HCT116 (cell line): ENCODE data around the gene OBSCN. TPM values are rescaled to one million over a fixed set of nuclear protein-coding genes. Genes with fewer than 3 reads are reported as not detected.

Experiments used
- ATAC-seq: fragments of 200-7000 bp; cut with Tn5 transposase; 2 replicates; pipeline ENCODE4 v1.9.1; 2020; ENCODE audit warnings: mild to moderate bottlenecking, moderate library complexity
- BruUV-seq: library from RNA; stranded (reverse); fragments of 400-500 nt; replicated peaks from 2 replicates; lab custom pipeline; 2021; lab: Mats Ljungman, UMichigan
- CTCF ChIA-PET: fragments of 300-600 bp; sonication (Branson Sonifier 250); formaldehyde crosslinking; loops from one replicate; lab custom pipeline; 2021; ENCODE audit warnings: antibody characterized with exemption; lab: Charles Lee
- POLR2A ChIA-PET: fragments of 300-600, 350-600 bp; sonication (Branson Sonifier 250); formaldehyde crosslinking; loops from one replicate; lab custom pipeline; 2021; ENCODE audit warnings: antibody characterized with exemption; lab: Charles Lee
- RAD21 ChIA-PET, 2 experiments: fragments of 300-600 bp; sonication (Branson Sonifier 250); formaldehyde crosslinking; loops; one replicate each; lab custom pipeline; 2023; ENCODE audit warnings: low total read pairs in 2 of 2; ENCODE audit not compliant: uncharacterized antibody in 2 of 2, unreplicated experiment in 2 of 2, low non-redundant PET in 1 of 2; lab: Charles Lee
- DNase-seq: peaks from one replicate; pipeline ENCODE4 v3.0.0-alpha.2; 2010; ENCODE audit warnings: low read depth, low spot score
- H2AFZ ChIP-seq: fragments of 200-600 bp; shearing (Covaris generic), sonication (generic); 2 replicates; pipeline ENCODE4 v1.6.1; 2017; ENCODE audit warnings: low read depth, mixed run types, mixed read lengths, antibody characterized with exemption, low read length; ENCODE audit not compliant: poor library complexity, severe bottlenecking
- H3K27ac ChIP-seq: 2 replicates; pipeline ENCODE4 v1.5.1; 2012; ENCODE audit warnings: low read depth, low read length
- H3K27me3 ChIP-seq: fragments of 200-600 bp; sonication (generic); 2 replicates; pipeline ENCODE4 v1.6.1; 2016; ENCODE audit warnings: mixed run types, low read length, mixed read lengths; ENCODE audit not compliant: insufficient read depth
- H3K36me3 ChIP-seq, 2 experiments: fragments of 200-500 bp in 1 of 2; fragments of 200-600 bp in 1 of 2; sonication (Bioruptor generic) in 1 of 2; sonication (generic) in 1 of 2; 2 replicates each; pipeline versions ENCODE4 v1.5.1 to v1.6.1; 2014 to 2016; ENCODE audit warnings: low read length in 2 of 2, inconsistent platforms in 1 of 2, mixed read lengths in 1 of 2, mixed run types in 1 of 2; ENCODE audit not compliant: insufficient read depth in 2 of 2, control insufficient read depth in 1 of 2
- H3K4me1 ChIP-seq, 2 experiments: fragments of 200-600 bp in 1 of 2; sonication (generic) in 1 of 2; 2 replicates each; pipeline versions ENCODE4 v1.5.1 to v1.6.1; 2012 to 2017; ENCODE audit warnings: low read length in 2 of 2, inconsistent platforms in 1 of 2, mild to moderate bottlenecking in 1 of 2, mixed read lengths in 1 of 2, mixed run types in 1 of 2, moderate library complexity in 1 of 2; ENCODE audit not compliant: insufficient read depth in 2 of 2, control insufficient read depth in 1 of 2
- H3K4me2 ChIP-seq: fragments of 200-600 bp; sonication (generic); 2 replicates; pipeline ENCODE4 v1.6.1; 2017; ENCODE audit warnings: mixed run types, low read length, mixed read lengths
- H3K4me3 ChIP-seq, 2 experiments: fragments of 200-600 bp in 1 of 2; sonication (generic) in 1 of 2; replicated peaks in 1 of 2; 2 replicates each; pipeline ENCODE4 v1.5.1; 2011 to 2016; ENCODE audit warnings: low read length in 2 of 2, control low read depth in 1 of 2, low read depth in 1 of 2, mild to moderate bottlenecking in 1 of 2, mixed read lengths in 1 of 2, mixed run types in 1 of 2
- H3K79me2 ChIP-seq: fragments of 200-600 bp; sonication (generic); 2 replicates; pipeline ENCODE4 v1.6.1; 2017; ENCODE audit warnings: mild to moderate bottlenecking, mixed run types, low read length, moderate library complexity, mixed read lengths; ENCODE audit not compliant: insufficient read depth
- H3K9ac ChIP-seq: fragments of 200-600 bp; sonication (generic); 2 replicates; pipeline ENCODE4 v1.6.1; 2016; ENCODE audit warnings: low read length, mixed read lengths
- H3K9me2 ChIP-seq: fragments of 200-600 bp; sonication (generic), shearing (Covaris generic); 2 replicates; pipeline ENCODE4 v1.6.1; 2017; ENCODE audit warnings: mixed run types, mild to moderate bottlenecking, moderate library complexity; ENCODE audit not compliant: insufficient read depth
- H3K9me3 ChIP-seq, 2 experiments: fragments of 200-500 bp in 1 of 2; fragments of 200-600 bp in 1 of 2; sonication (Bioruptor generic) in 1 of 2; sonication (generic) in 1 of 2; 2 replicates each; pipeline ENCODE4 v1.6.1; 2014 to 2017; ENCODE audit warnings: low read length in 2 of 2, mixed read lengths in 2 of 2, inconsistent platforms in 1 of 2, low read depth in 1 of 2, mild to moderate bottlenecking in 1 of 2, mixed run types in 1 of 2, moderate library complexity in 1 of 2; ENCODE audit not compliant: control insufficient read depth in 1 of 2, insufficient read depth in 1 of 2
- H4K20me1 ChIP-seq: fragments of 200-600 bp; sonication (generic), shearing (Covaris generic); 2 replicates; pipeline ENCODE4 v1.6.1; 2017; ENCODE audit warnings: mixed run types, mild to moderate bottlenecking, moderate library complexity; ENCODE audit not compliant: insufficient read depth
- ATF3 ChIP-seq: IDR thresholded peaks from 2 replicates; pipeline ENCODE4 v1.6.1; 2012
- CBX3 ChIP-seq: IDR thresholded peaks from 2 replicates; pipeline ENCODE4 v1.6.1; 2012; ENCODE audit warnings: low read depth
- CEBPB ChIP-seq: IDR thresholded peaks from 2 replicates; pipeline ENCODE4 v1.6.1; 2012; ENCODE audit warnings: low read depth
- EGR1 ChIP-seq: IDR thresholded peaks from 2 replicates; pipeline ENCODE4 v1.6.1; 2012; ENCODE audit warnings: low read depth
- ELF1 ChIP-seq: IDR thresholded peaks from 2 replicates; pipeline ENCODE4 v1.6.1; 2012; ENCODE audit warnings: low read depth, borderline replicate concordance
- EZH2 ChIP-seq: fragments of 200-600 bp; sonication (generic); IDR thresholded peaks from 2 replicates; pipeline ENCODE4 v1.6.1; 2017; ENCODE audit warnings: antibody characterized with exemption, mixed run types
- JUND ChIP-seq: IDR thresholded peaks from 2 replicates; pipeline ENCODE4 v1.6.1; 2012
- POLR2A ChIP-seq: IDR thresholded peaks from 2 replicates; pipeline ENCODE4 v1.7.0; 2011; ENCODE audit warnings: borderline replicate concordance; ENCODE audit not compliant: insufficient read depth, insufficient read length; ENCODE audit errors: extremely low read depth
- POLR2AphosphoS5 ChIP-seq: IDR thresholded peaks from 2 replicates; pipeline ENCODE4 v1.6.1; 2011; ENCODE audit warnings: mild to moderate bottlenecking, low read depth, low read length, moderate library complexity
- SIN3A ChIP-seq: IDR thresholded peaks from 2 replicates; pipeline ENCODE4 v1.6.1; 2012; ENCODE audit warnings: low read depth
- SP1 ChIP-seq: IDR thresholded peaks from 2 replicates; pipeline ENCODE4 v1.6.1; 2012; ENCODE audit warnings: low read depth
- TCF7L2 ChIP-seq: IDR thresholded peaks from 2 replicates; pipeline ENCODE4 v1.7.0; 2011; ENCODE audit warnings: borderline replicate concordance, inconsistent platforms; ENCODE audit not compliant: insufficient read depth, insufficient read length; ENCODE audit errors: extremely low read depth
- YY1 ChIP-seq: IDR thresholded peaks from 2 replicates; pipeline ENCODE4 v1.6.1; 2011; ENCODE audit warnings: low read length, low read depth, moderate library complexity, mild to moderate bottlenecking; ENCODE audit not compliant: insufficient replicate concordance; ENCODE audit errors: extremely low read depth
- ZFX ChIP-seq: fragments of 450-650 bp; IDR thresholded peaks from 2 replicates; pipeline ENCODE4 v1.6.1; 2017
- ZNF274 ChIP-seq: fragments of 200-500 bp; sonication (Bioruptor generic); IDR thresholded peaks from 2 replicates; pipeline ENCODE4 v1.6.1; 2014; ENCODE audit warnings: mild to moderate bottlenecking, low read depth, low read length, inconsistent platforms
- intact Hi-C: fragments of 100-400 bp; cut with micrococcal nuclease; formaldehyde crosslinking; loops from 2 replicates; pipeline ENCODE4 v1.10.0; 2022
- total RNA-seq: library from RNA; stranded (reverse); gene quantifications from one replicate; pipeline ENCODE4 v1.2.1, GENCODE V29; 2021; ENCODE audit not compliant: unreplicated experiment
- TF ChIP-seq, protein P1 (sequence below), 3 experiments: fragments of 200-600 bp in 1 of 3; sonication (generic) in 1 of 3; IDR thresholded peaks in 2 of 3; conservative IDR thresholded peaks in 1 of 3; 2 replicates each; pipeline ENCODE4 v1.5.1; 2012 to 2017; ENCODE audit warnings: low read depth in 2 of 3, low read length in 2 of 3, antibody characterized with exemption in 1 of 3, borderline replicate concordance in 1 of 3, control low read depth in 1 of 3, mild to moderate bottlenecking in 1 of 3, mixed read lengths in 1 of 3, mixed run types in 1 of 3, moderate library complexity in 1 of 3; ENCODE audit not compliant: insufficient read depth in 1 of 3
- TF ChIP-seq, protein P2 (sequence below): IDR thresholded peaks from 2 replicates; pipeline ENCODE4 v1.6.1; 2011; ENCODE audit warnings: mild to moderate bottlenecking, low read length, moderate library complexity; ENCODE audit not compliant: insufficient replicate concordance; ENCODE audit errors: extremely low read depth
- TF ChIP-seq, protein P3 (sequence below): IDR thresholded peaks from 2 replicates; pipeline ENCODE4 v1.6.1; 2012; ENCODE audit warnings: low read depth
- TF ChIP-seq, protein P4 (sequence below): IDR thresholded peaks from 2 replicates; pipeline ENCODE4 v1.6.1; 2012

OBSCN gene
- total RNA-seq, 1 experiment from 2014 or later, result 16.6 TPM

DNA sequence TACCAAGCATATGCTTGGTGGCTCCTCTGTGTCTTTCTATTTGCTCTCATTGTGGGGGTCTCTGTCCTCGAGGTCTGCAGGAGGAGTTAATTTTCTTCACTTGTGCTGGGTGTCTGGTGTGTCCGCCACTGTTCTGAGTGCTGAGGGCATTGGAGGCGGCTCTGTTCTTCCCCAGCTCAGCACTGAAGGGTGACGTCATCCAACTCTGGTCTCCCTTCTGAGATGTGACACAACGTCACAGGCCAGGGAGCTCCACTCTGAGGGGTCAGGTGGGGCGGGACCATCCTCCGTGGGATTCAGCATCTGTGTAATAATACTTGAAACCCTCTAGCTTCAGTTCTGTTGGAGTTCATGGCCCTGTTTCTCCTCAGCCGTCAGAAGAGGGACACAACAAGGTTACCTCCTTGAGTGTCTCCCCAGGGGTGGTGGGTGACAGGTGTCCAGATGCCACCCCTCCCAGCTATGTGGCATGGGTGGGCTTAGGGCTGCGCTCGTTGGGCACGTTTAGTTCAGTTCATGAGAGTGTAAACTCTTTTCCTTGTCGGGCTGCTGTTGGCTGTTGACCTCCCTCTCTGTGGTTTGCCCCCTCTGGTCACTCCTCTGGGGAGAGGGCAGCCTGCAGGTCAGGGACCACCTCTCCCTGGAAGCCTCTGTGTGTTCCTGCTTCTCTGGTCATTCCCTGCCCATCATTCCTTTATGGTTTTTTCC is 39.1 kb upstream of the OBSCN start:
- no peak overlapping the region for H3K4me2 ChIP-seq
- ChIA-PET RAD21 (no interaction called here), CTCF (no interaction called here)
- no TSS peak for BruUV-seq
- H4K20me1 ChIP-seq, result no peaks in the 10 kb centered on the region
- H3K4me1 ChIP-seq, result peaks cover 14 to 26% of the 10 kb centered on the region in 2 experiments
- H3K4me3 ChIP-seq, result no peak overlapping the region
- H3K9ac ChIP-seq, result no peak overlapping the region
- no peak overlapping the region for H3K27ac ChIP-seq
- intact Hi-C loops, result no loop called here
- H3K36me3 ChIP-seq, result no peaks in the 10 kb centered on the region
- TF ChIP-seq, protein P1, sequence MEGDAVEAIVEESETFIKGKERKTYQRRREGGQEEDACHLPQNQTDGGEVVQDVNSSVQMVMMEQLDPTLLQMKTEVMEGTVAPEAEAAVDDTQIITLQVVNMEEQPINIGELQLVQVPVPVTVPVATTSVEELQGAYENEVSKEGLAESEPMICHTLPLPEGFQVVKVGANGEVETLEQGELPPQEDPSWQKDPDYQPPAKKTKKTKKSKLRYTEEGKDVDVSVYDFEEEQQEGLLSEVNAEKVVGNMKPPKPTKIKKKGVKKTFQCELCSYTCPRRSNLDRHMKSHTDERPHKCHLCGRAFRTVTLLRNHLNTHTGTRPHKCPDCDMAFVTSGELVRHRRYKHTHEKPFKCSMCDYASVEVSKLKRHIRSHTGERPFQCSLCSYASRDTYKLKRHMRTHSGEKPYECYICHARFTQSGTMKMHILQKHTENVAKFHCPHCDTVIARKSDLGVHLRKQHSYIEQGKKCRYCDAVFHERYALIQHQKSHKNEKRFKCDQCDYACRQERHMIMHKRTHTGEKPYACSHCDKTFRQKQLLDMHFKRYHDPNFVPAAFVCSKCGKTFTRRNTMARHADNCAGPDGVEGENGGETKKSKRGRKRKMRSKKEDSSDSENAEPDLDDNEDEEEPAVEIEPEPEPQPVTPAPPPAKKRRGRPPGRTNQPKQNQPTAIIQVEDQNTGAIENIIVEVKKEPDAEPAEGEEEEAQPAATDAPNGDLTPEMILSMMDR (IDR thresholded peaks at IDR 0.05 in 2 of 3, conservative IDR thresholded peaks at IDR 0.05 in 1 of 3; ENCODE audit: borderline replicate concordance in 1 of 3, insufficient read depth in 1 of 3, low read depth in 2 of 3, low read length in 2 of 3), result no peak
- TF ChIP-seq, protein P2, sequence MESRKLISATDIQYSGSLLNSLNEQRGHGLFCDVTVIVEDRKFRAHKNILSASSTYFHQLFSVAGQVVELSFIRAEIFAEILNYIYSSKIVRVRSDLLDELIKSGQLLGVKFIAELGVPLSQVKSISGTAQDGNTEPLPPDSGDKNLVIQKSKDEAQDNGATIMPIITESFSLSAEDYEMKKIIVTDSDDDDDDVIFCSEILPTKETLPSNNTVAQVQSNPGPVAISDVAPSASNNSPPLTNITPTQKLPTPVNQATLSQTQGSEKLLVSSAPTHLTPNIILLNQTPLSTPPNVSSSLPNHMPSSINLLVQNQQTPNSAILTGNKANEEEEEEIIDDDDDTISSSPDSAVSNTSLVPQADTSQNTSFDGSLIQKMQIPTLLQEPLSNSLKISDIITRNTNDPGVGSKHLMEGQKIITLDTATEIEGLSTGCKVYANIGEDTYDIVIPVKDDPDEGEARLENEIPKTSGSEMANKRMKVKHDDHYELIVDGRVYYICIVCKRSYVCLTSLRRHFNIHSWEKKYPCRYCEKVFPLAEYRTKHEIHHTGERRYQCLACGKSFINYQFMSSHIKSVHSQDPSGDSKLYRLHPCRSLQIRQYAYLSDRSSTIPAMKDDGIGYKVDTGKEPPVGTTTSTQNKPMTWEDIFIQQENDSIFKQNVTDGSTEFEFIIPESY, result no peak
- no peak for TF ChIP-seq JUND
- TF ChIP-seq POLR2AphosphoS5, result no peak
- TF ChIP-seq ZFX, result no peak
- TF ChIP-seq EGR1, result no peak
- TF ChIP-seq ZNF274, result no peak
- no peak for TF ChIP-seq SP1
- TF ChIP-seq, protein P3, sequence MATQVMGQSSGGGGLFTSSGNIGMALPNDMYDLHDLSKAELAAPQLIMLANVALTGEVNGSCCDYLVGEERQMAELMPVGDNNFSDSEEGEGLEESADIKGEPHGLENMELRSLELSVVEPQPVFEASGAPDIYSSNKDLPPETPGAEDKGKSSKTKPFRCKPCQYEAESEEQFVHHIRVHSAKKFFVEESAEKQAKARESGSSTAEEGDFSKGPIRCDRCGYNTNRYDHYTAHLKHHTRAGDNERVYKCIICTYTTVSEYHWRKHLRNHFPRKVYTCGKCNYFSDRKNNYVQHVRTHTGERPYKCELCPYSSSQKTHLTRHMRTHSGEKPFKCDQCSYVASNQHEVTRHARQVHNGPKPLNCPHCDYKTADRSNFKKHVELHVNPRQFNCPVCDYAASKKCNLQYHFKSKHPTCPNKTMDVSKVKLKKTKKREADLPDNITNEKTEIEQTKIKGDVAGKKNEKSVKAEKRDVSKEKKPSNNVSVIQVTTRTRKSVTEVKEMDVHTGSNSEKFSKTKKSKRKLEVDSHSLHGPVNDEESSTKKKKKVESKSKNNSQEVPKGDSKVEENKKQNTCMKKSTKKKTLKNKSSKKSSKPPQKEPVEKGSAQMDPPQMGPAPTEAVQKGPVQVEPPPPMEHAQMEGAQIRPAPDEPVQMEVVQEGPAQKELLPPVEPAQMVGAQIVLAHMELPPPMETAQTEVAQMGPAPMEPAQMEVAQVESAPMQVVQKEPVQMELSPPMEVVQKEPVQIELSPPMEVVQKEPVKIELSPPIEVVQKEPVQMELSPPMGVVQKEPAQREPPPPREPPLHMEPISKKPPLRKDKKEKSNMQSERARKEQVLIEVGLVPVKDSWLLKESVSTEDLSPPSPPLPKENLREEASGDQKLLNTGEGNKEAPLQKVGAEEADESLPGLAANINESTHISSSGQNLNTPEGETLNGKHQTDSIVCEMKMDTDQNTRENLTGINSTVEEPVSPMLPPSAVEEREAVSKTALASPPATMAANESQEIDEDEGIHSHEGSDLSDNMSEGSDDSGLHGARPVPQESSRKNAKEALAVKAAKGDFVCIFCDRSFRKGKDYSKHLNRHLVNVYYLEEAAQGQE, result no peak
- no peak for TF ChIP-seq ATF3
- no peak for TF ChIP-seq CBX3
- no peak for TF ChIP-seq SIN3A
- no peak for TF ChIP-seq ELF1
- TF ChIP-seq YY1, result no peak
- TF ChIP-seq, protein P4, sequence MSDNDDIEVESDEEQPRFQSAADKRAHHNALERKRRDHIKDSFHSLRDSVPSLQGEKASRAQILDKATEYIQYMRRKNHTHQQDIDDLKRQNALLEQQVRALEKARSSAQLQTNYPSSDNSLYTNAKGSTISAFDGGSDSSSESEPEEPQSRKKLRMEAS, result no peak
- no peak for TF ChIP-seq EZH2
- no peak for TF ChIP-seq TCF7L2
- no peak for TF ChIP-seq POLR2A
- TF ChIP-seq CEBPB, result no peak
- TF ChIP-seq, all 23 proteins: peak for 0
- Histone ChIP-seq H2AFZ (no peak overlapping the region), H3K9me3 (no peaks in the 10 kb centered on the region), H3K79me2 (peaks cover 29% of the 10 kb centered on the region), H3K27me3 (no peaks in the 10 kb centered on the region), H3K9me2 (no peaks in the 10 kb centered on the region)
- DNase-seq (no peak), ATAC-seq (no peak)
- POLR2A ChIA-PET, result no interaction called here
